BE2C (cell line): Measurements from ENCODE around the gene RALGAPB.
"Not testable (repeated sequence)": the region's sequence is repeated elsewhere in the genome, so short reads cannot be mapped to it uniquely, and the experiment has no call there.

Experiments used
- DNase-seq: peaks from one replicate; pipeline ENCODE4 v3.0.0-alpha.2; 2020
- H3K27me3 ChIP-seq: fragments of 250-450 bp; sonication (Bioruptor Pico); 2 replicates; pipeline ENCODE4 v1.5.1; 2020; ENCODE audit warnings: mild to moderate bottlenecking
- H3K36me3 ChIP-seq: fragments of 250-450 bp; sonication (Bioruptor Pico); 2 replicates; pipeline ENCODE4 v1.5.1; 2020; ENCODE audit warnings: mild to moderate bottlenecking
- H3K4me1 ChIP-seq: fragments of 250-450 bp; sonication (Bioruptor Pico); 2 replicates; pipeline ENCODE4 v1.5.1; 2020
- H3K4me3 ChIP-seq: 2 replicates; pipeline ENCODE4 v1.5.1; 2011; ENCODE audit warnings: low read depth, low read length
- H3K9me3 ChIP-seq: fragments of 250-450 bp; sonication (Bioruptor Pico); 2 replicates; pipeline ENCODE4 v1.5.1; 2020
- TF ChIP-seq, protein P1 (sequence below): IDR thresholded peaks from 2 replicates; pipeline ENCODE4 v1.5.1; 2012; ENCODE audit warnings: mild to moderate bottlenecking, low read depth, low read length

The RALGAPB gene

DNA sequence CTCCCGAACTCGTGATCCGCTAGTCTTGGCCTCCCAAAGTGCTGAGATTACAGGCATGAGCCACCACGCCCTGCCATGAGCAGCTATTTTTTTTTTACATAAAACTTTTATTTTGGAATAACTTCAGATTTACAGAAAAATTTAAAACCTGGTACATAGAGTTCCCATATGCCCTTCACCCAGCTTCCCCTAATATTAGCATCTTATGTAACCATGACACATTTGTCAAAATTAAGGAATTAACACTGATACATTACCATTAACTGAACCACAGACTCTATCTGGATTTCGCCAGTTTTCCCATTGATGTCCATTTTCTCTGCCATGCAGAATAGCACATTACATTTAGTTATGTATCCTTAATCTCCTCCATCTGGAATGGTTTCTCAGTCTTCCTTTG, 14.3 kb upstream of the RALGAPB start:
- DNase-seq, result no peak
- Histone ChIP-seq H3K4me3 (no peak overlapping the region), H3K36me3 (no peaks in the 10 kb centered on the region), H3K9me3 (no peaks in the 10 kb centered on the region), H3K4me1 (0 out of 2 replicates have a peak, but pooled peaks cover 3% of the 10 kb centered on the region), H3K27me3 (no peaks in the 10 kb centered on the region)
- TF ChIP-seq, protein P1, sequence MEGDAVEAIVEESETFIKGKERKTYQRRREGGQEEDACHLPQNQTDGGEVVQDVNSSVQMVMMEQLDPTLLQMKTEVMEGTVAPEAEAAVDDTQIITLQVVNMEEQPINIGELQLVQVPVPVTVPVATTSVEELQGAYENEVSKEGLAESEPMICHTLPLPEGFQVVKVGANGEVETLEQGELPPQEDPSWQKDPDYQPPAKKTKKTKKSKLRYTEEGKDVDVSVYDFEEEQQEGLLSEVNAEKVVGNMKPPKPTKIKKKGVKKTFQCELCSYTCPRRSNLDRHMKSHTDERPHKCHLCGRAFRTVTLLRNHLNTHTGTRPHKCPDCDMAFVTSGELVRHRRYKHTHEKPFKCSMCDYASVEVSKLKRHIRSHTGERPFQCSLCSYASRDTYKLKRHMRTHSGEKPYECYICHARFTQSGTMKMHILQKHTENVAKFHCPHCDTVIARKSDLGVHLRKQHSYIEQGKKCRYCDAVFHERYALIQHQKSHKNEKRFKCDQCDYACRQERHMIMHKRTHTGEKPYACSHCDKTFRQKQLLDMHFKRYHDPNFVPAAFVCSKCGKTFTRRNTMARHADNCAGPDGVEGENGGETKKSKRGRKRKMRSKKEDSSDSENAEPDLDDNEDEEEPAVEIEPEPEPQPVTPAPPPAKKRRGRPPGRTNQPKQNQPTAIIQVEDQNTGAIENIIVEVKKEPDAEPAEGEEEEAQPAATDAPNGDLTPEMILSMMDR, result no peak

DNA sequence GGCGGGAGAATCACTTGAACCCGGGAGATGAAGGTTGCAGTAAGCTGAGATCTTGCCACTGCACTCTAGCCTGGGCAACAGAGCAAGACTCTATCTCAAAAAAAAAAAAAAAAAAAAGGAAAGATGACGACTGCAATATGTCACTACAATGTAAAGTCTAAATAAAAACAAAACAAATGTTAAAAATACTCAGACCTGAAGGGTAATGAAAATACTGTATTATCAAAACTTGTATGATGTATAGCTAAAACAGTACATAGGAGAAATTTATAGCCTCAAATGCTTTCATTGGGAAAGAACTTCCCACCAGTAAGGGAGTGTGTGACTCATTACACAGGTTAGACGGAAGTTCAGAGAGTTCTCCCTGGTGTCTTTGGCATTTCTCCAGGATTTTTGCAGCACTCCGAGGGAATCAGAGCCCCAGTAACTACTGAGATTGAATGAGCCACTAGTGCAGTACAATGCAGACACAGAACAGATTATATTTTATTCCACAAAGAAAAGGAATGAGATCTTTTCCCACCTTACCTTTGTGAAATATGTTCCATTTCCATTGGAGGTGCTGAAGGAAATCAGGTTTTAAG, 12.5 kb upstream of the RALGAPB start:
- no peaks in the 10 kb centered on the region for H3K9me3 ChIP-seq
- no peaks in the 10 kb centered on the region for H3K36me3 ChIP-seq
- H3K4me1 ChIP-seq, result 0 out of 2 replicates have a peak, but pooled peaks cover 3% of the 10 kb centered on the region
- no peaks in the 10 kb centered on the region for H3K27me3 ChIP-seq
- DNase-seq, result peak; percentile 49
- H3K4me3 ChIP-seq, result no peak overlapping the region
- TF ChIP-seq, protein P1, result no peak

DNA sequence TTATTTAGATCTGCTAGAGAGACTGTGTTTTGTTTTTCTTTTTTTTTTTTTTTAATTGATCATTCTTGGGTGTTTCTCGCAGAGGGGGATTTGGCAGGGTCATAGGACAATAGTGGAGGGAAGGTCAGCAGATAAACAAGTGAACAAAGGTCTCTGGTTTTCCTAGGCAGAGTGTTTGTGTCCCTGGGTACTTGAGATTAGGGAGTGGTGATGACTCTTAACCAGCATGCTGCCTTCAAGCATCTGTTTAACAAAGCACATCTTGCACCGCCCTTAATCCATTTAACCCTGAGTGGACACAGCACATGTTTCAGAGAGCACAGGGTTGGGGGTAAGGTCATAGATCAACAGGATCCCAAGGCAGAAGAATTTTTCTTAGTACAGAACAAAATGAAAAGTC, 12.0 kb upstream of the RALGAPB start:
- not testable (repeated sequence) for H3K27me3 ChIP-seq, H3K4me1 ChIP-seq, DNase-seq, H3K4me3 ChIP-seq, H3K36me3 ChIP-seq, H3K9me3 ChIP-seq

GRCh38 chr20:38461167-38461566, 11.5 kb upstream of the RALGAPB start:
- not testable (repeated sequence) for H3K9me3 ChIP-seq, H3K4me1 ChIP-seq, H3K36me3 ChIP-seq, DNase-seq, H3K27me3 ChIP-seq, H3K4me3 ChIP-seq

- not testable (repeated sequence) for H3K9me3 ChIP-seq, H3K4me3 ChIP-seq, H3K4me1 ChIP-seq, DNase-seq, H3K36me3 ChIP-seq, H3K27me3 ChIP-seq
Measured at GRCh38 chr20:38461569-38461968, 11.1 kb upstream of the RALGAPB start.

- Histone ChIP-seq H3K4me1 (no peaks in the 10 kb centered on the region), H3K36me3 (no peaks in the 10 kb centered on the region), H3K4me3 (no peak overlapping the region), H3K9me3 (no peaks in the 10 kb centered on the region), H3K27me3 (no peaks in the 10 kb centered on the region)
- TF ChIP-seq, protein P1, result no peak
- no peak for DNase-seq
Measured at GRCh38 chr20:38466171-38466570, 6.5 kb upstream of the RALGAPB start.

GRCh38 chr20:38466983-38467382, 5.7 kb upstream of the RALGAPB start:
- Histone ChIP-seq H3K4me1 (no peaks in the 10 kb centered on the region), H3K36me3 (no peaks in the 10 kb centered on the region), H3K9me3 (no peaks in the 10 kb centered on the region), H3K4me3 (no peak overlapping the region), H3K27me3 (no peaks in the 10 kb centered on the region)
- DNase-seq, result no peak
- TF ChIP-seq, protein P1, result no peak

GRCh38 chr20:38471245-38471644, 1.4 kb upstream of the RALGAPB start:
- Histone ChIP-seq H3K27me3 (no peaks in the 10 kb centered on the region), H3K36me3 (no peaks in the 10 kb centered on the region; the same call in 1 of the 2 replicates), H3K9me3 (no peaks in the 10 kb centered on the region), H3K4me3 (no peak overlapping the region), H3K4me1 (no peaks in the 10 kb centered on the region)
- TF ChIP-seq, protein P1, result no peak
- DNase-seq, result no peak
